HG03025 (cell line): ENCODE data around the gene LRRC58.
"Not testable (repeated sequence)": the region's sequence is repeated elsewhere in the genome, so short reads cannot be mapped to it uniquely, and the experiment has no call there.

ENCODE experiments used
- ATAC-seq: cut with Tn5 transposase; IDR thresholded peaks from one replicate; pipeline ENCODE4 v1.9.1; 2021; ENCODE audit warnings: mild to moderate bottlenecking, moderate library complexity; ENCODE audit not compliant: unreplicated experiment, low FRiP score

Gene LRRC58

DNA sequence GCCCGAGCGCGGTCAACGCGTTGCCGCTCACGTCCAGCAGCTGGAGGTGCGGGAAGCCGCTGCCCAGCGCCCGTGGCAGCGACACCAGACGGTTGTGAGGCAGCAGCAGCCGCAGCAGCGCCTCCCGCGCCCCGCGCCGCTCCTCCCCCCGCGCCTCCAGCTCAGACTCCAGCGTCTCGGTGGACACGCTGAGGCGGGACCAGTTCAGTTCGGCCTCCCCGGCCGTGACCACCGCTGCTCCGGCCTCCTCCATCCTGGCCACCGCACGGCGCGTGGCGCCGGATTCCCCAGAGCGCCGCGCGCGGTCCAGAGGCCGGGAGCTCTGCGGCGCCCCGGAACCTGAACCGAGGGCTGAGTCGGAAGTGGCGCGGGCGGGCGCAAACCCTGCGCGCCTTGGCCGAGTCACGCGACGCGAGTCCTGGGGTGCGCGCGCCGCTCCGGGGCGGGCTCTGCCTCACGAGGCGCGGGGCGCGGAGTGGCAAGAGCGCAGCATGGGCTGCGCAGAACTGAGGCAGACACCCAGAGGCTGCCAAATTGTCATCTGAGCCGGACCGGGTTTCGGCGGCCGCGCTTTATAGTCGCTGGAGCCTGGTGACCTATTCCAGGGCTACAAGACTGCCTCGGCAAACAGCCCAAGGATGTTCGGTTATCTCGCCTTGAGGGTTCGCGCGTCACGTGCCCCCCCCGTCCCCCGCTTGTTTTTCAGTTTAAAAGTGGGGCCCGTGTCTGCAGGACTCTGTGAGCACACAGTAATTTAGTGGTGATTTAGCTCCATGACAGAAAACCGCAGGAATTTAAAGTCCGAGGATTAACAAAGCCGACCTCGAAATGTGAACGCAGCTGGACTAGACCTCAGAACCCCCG, at the start of gene LRRC58:
Gene LRRC58 (minus strand): TSS at position 364 of the 864 bp plus-strand sequence. CDS start 111 bp downstream, at position 253.
- peak; percentile 87 for ATAC-seq

DNA sequence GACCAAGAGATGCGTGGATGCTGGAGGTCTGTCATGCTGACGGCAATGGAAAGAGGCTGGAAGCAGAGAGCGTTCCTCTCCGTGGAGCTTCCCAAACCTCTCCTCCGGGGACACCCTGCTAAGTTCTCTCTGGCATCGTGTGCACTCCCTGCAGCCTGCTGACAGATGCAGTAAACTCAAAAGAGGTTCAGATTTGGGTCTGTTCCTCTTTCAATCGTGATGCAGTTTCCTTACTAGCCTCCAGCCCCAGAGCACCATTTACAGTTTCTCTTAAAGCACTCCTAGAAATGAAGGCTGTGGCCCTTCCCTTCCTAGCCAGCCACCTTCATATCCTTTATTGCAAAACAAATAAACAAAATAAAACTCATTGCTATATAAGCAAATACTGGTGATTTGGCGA, 47.3 kb upstream of the LRRC58 start:
- ATAC-seq = peak; percentile 58

DNA sequence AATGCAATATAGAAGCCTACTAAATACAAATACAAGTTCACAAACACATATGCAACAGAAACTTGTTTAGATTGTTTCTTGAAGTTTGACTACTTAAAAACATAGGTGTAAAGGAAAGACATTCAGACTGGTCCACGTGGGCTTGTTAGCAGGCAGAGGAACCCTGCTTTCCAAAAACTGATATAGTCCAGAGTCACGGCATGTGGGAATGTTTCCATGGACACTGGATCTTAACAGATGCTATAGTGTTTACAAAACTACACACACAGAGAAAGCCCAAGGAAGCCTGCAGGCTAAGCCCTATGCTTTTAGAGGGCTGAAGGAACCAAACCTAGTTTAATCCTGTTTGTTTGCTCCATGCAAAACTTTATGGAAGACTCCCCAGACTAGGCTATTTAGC, 45.2 kb upstream of the LRRC58 start:
- ATAC-seq = no peak

DNA sequence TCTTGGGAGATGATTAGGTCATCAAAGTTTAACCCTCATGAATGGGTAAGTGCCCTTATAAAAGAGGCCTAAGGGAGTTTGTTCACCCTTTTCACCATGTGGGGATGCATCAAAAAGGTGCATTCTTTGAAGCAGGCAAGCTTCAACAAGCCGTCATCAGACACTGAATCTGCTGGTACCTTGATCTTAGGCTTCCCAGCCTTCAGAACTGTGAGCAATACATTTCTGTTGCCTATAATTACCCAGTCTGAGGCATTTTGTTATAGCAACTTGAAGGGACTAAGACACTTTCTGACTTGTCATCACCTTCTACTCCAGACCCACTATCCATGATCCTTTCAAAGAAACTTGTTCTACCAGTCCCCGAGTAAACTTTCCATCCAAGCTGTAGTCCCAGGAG, 44.6 kb upstream of the LRRC58 start:
- ATAC-seq = no peak

DNA sequence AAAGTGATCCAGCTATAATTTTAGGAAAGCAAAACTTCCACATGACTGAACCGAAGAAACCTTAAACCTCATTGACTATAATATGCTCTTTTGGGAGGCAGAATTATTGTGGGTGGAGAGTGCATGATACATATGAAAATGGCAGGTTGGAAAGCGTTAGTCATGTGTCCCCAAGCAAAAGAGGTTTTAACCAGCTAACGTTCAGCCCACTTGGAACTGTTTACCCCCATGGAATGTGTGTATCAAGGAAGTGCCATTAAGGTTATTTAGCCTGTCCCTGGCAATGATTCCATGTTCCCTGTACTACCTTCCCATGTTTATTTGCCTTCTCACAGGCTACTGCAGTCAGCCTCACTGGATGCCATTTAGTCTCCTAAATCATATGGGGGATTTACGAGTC, 44.1 kb upstream of the LRRC58 start:
- ATAC-seq = no peak

DNA sequence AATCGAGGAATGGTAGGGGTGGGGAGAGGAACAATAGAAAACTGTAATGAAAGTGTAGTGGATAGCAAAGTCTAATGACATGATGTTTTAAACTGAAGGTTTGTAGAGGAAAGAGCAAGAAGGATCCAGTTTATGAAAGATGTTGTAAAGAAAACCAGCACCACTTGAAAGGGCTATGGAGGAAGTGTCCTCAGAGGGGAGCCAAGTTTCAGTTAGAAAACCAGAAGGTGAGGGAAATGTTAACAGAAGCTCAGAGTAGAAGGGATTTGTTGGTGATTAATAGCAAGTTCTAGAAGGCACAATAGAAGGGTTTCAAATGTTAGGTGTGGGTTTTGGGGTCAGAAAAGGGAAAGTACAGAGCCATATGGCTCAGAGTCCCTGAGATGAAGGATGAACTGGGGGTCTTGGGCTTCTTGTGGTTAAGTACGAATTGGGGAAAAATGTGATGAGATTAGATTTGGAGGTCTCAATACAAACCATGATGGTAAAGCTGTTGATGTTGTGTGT, 33.8 kb upstream of the LRRC58 start:
- ATAC-seq = no peak

DNA sequence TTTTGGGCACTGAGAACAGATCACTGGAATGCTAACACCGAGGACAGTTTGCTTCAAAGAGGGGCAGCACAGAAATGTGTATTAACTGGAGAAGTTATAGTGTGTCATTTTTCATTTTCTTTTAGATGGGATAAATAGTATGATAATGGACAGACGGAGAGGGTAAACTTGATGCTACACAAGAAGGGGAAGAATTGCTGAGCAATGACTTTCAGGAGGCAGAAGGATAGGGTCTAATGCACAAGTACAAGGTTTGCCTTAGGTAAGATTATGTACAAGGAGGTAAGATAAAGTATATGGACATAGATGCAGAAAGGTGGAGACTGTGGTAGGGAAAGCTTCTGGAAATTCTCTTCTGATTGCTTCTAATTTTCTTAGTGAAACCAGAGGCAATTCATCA, 32.3 kb upstream of the LRRC58 start:
- no peak for ATAC-seq

DNA sequence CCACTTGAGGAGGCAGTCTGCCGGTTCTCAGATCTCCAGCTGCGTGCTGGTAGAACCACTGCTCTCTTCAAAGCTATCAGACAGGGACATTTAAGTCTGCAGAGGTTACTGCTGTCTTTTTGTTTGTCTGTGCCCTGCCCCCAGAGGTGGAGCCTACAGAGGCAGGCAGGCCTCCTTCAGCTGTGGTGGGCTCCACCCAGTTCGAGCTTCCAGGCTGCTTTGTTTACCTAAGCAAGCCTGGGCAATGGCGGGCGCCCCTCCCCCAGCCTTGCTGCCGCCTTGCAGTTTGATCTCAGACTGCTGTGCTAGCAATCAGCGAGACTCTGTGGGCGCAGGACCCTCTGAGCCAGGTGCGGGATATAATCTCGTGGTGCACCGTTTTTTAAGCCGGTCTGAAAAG, 28.8 kb upstream of the LRRC58 start:
- not testable (repeated sequence) for ATAC-seq

DNA sequence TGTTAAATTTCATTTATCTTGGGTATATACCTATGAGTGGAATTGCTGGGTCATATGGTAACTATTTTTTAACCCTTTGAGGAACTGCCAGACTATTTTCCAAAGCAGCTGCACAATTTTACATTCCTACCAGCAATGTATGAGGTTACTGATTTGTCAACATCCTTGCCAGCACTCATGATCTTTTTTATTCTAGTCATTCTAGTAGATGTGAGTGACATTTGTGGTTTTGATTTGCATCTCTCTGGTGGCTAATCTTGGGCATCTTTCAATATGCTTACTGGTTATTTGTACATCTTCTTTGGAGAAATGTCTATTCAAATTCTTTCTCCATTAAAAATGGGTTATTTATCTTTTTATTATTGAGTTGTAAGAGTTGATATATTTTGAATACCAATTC, 21.3 kb upstream of the LRRC58 start:
- no peak for ATAC-seq

DNA sequence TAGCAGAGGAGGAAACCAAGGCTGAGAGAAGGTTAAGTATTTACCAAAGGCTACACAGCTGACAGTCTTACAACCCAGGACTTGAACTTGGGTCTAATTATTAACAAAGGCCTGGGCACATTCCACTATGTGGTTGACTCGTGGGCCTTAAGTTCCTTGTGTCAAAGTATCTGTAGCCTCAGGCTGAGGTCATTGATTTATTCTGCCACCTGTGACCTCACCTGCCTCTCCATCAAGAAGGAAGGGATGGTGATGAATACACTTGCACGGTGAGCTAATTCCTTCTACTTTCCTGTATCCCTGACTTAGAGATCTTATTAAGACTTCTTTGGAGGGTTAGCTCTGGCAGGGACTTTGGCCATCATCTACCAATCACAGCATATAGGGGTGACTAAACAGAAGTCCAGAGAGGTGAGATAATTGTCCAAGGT, 19.9 kb upstream of the LRRC58 start:
- ATAC-seq = no peak

DNA sequence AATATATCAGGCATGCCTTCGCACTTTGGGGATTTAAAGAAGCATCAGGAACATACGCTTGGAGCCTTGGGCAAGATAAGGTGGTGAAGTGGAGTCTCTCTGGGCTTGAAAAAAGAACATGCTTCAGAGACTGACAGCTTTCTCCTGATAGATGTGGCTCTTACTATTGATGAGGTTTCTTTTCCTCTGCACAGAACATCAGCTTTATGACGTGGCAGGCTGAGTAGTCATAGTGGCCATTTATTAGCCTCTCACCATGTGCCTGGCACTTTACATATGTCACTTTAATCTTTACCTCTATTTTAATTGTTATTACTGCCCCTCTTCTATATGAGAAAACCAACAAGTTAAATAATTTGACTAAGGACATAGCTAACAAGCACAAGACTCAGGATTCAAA, 19.0 kb upstream of the LRRC58 start:
- ATAC-seq = no peak

DNA sequence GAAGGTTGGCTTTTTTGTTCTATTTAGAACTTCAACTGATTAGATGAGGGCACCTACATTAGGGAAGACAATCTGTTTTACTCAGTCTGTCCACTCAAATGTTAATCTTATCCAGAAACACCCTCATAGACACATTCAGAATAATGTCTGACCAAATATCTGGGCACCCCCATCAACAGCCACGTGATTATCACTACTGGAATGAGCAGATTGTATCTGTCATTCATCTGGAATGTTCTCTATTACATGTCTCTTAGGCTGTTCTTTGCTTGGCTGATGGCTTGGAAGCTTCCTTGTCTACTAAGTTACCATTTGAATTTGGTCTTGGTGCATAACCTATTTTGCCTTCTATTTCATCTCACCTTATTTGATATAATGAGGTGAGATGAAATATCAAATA, 15.7 kb upstream of the LRRC58 start:
- no peak for ATAC-seq

DNA sequence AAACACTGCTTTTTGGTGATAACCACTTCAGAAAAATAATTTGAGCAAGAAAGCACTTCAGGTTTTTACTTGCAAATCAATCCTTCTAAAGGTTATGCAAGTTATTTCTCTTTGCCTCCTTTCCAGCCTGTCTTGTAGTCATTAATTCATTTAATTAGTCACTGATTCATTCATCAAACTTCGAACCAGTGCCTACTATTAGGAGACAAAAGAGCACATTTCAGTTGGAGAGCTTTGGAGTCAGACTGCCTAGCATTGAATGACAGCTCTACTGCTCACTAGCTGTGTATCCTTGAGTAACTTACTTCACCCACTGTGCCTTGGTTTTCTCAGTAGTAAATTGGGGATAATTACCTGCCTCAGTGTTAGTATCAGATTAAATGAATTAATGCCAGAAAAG, 14.9 kb upstream of the LRRC58 start:
- ATAC-seq = no peak

DNA sequence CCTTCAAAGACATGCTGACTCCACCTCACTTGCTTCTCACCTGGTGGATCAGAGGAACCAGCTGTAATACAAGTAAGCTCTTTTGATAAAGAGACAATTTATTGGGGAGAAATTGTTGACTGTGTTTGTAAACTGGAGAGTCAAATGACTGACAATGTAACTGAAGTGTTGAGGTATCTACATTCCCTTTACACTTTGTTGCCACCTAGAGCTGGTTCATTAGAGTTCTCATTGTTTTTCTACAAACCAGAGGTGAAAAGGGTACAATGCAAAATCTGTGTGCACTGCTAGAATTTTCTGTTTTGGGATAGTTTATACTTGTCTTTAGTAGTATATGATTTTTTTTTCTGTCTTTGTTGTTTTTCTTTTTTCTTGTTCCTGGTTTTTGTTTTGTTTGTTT, 8.7 kb upstream of the LRRC58 start:
- ATAC-seq = no peak

DNA sequence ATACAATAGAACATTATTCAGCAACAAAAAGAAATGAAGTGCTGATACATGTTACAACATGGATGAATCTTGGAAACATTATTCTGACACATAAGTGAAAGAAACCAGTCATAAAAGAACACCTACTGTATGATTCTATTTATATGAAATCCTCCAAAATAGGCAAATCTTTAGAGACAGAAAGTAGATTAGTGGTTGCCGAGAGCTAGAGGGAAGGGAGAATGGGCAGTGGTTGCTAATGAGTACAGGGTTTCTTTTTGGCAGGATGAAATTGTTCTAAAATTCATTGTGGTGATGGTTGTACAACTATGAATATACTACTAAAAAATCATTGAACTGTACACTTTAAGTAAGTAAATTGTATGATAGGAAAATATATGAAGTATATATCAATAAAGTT, 6.3 kb upstream of the LRRC58 start:
- peak; percentile 76 for ATAC-seq

DNA sequence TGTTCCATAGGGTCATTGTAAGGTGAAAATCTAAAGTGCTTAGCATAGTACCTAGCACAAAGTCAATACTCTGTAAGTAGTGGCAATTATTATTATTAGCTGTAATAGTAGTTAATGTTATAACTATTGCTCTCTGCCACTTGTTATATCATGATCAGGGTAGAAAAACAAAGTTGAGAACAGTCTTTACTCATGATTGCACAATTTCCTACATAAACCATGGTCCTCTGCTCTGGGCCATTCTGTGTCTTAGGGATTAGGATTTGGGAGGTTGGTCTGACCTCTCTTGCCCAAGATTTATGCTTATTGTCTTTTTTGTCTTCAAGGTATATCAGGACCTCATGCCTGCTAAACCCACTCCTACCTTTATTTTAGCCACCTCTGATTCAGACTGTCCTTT, 4.3 kb upstream of the LRRC58 start:
- ATAC-seq = no peak

DNA sequence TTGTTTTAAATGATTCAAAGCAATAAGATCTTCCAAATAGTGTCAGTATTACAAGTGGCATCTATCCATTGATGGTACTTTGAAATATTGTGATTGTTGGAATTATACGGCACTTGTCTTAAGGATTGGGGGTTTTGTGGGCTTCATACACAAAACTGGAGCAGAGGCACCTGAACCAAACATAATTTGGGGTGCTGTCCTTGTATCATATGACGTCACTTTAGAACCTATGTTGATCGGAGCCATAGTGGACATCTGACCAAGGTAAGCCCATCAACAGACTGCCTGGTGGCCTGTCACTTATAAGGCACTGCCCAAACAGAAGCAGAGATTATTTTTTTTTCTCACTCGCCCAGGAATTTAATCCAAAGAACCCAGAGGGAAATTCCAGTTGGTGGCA, 2.9 kb upstream of the LRRC58 start:
- ATAC-seq = no peak

DNA sequence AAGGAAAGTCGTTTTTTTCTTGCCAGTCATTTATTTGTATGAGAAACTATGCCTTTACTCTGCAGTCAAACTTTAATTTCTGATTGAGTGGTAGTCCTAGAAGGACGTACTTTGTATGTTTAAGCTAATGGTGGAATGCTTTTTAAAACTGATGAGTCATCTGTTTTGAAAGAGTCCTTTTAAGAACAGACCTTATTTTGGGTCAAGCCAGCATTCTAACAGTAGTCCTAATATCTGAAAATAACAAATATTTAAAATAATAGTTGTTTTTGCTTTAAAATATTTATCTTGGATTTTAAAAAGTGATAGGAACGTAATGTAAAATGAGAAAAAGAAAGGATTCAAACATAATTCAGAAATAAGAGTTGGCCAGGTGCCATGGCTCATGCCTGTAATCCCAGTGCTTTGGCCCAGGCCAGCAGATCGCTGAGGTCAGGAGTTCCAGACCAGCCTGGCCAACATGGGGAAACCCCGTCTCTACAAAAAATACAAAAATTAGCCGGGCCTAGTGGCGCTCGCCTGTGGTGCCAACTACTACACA, 1.3 kb upstream of the LRRC58 start:
- ATAC-seq = no peak

DNA sequence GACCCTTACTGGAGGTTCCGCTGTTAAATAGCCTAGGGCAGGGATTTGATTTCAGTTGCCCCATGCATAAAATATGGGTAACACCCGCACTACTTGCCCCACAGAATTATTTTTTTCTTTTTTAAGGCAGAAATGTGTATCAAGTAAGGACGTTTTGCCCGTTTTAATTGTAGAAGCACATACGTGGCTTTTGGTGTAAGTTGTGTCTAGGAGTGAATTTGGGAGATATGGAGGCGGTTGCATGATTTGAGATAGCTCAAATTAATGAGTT, 636 bp upstream of the LRRC58 start:
- ATAC-seq = no peak

DNA sequence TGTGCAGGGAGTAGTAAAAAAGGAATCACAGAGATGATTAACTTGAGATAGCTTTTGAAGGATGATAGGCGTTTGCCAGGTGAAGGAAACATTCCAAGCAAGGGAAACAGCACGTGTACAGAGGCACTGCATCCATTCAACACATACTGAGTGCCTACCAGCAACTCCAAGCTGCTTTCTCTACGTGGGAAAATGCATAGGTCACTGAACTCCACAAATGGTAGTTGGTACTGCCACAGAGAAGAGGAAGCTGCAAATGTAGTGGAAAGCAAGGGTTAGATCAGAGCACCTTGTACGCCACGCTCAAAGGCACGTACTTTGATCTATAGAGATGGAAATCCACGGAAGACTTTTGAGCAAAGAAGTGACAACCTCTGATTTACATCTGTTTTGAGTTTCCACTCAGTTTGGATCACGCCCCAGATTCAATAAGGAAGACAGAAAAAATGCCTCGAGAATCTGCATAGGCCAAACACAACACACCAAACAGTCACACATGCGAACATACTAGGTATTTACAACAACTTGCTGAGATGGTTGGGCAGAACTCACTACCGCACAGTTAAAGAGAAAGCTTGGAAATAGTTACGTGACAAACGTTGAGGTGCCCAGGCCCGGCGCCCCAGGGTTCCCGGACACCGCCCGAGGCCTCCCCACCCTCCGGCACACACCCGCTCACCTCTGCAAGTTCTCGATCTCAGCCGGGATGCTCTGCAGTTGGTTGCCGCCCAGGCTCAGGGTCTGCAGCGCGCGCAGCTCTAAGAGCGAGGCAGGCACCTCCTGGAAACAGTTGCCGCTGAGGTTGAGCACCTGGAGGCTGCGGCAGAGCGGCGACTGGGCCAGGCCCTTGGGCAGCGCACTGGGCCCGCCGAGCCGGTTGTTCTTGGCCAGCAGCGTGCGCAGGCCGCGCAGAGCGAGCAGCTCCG, 826 bp downstream of the LRRC58 start:
- peak; percentile 48 for ATAC-seq

DNA sequence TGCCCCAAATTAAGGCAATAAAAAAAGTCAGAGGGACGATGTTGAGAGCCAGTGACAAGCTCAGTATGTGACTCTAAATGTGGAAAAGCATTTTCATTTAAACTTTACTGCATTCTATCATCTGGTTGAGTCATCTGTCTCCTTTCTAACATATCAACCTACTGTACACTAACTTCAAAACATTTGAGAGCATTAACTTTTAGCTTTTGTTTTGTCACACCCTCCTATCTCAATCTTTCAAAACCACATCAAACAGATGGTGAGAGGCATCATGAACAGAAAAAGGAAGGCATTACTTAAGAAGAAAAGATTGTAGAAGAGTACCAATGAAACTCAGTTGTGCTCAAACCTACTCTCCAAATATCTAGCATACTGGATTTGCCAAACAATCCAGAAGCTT, 4.8 kb downstream of the LRRC58 start:
- ATAC-seq = no peak
